Duodenal mucosa (tissue), 2 donors: ENCODE measurements around the gene BARX1.
A peak's percentile ranks its signal among the peaks of the same experiment; 100 is the strongest.

Experiments
- H3K27ac ChIP-seq: one replicate; pipeline ENCODE4 v1.7.0; 2013; ENCODE audit warnings: low read depth, low read length
- H3K27me3 ChIP-seq, 2 donors: one replicate each; pipeline ENCODE4 v1.7.0; 2013; ENCODE audit warnings: low read length in 2 of 2, control low read depth in 1 of 2; ENCODE audit not compliant: insufficient read depth in 2 of 2, control insufficient read depth in 1 of 2
- H3K36me3 ChIP-seq, 2 donors: one replicate each; pipeline ENCODE4 v1.7.0; 2013; ENCODE audit warnings: low read length in 2 of 2, control low read depth in 1 of 2; ENCODE audit not compliant: insufficient read depth in 2 of 2, control insufficient read depth in 1 of 2
- H3K4me1 ChIP-seq, 2 donors: one replicate each; pipeline ENCODE4 v1.7.0; 2013; ENCODE audit warnings: low read length in 2 of 2, control low read depth in 1 of 2; ENCODE audit not compliant: insufficient read depth in 2 of 2, control insufficient read depth in 1 of 2
- H3K4me3 ChIP-seq, 2 donors: one replicate each; pipeline ENCODE4 v1.7.0; 2013; ENCODE audit warnings: low read length in 2 of 2, low read depth in 1 of 2
- H3K9ac ChIP-seq, 2 donors: one replicate each; pipeline ENCODE4 v1.7.0; 2013; ENCODE audit warnings: low read length in 2 of 2, low read depth in 1 of 2
- H3K9me3 ChIP-seq, 2 donors: one replicate each; pipeline ENCODE4 v1.7.0; 2013; ENCODE audit warnings: low read length in 2 of 2, control low read depth in 1 of 2; ENCODE audit not compliant: control insufficient read depth in 1 of 2

Gene BARX1

GRCh38 chr9:93960221-93960970 lies 5.2 kb upstream of the BARX1 start:
- Histone ChIP-seq H3K36me3 (no peaks in the 10 kb centered on the region), H3K9me3 (no peaks in the 10 kb centered on the region), H3K27me3 (peaks cover 66 to 68% of the 10 kb centered on the region in 2 donors), H3K4me3 (no peak overlapping the region), H3K4me1 (peaks cover 14 to 15% of the 10 kb centered on the region in 2 donors), H3K27ac (no peak overlapping the region), H3K9ac (no peak overlapping the region)

- H3K4me3 ChIP-seq: no peak overlapping the region
Measured at GRCh38 chr9:93959739-93960154, 4.6 kb upstream of the BARX1 start.

GRCh38 chr9:93958819-93959682 lies 3.9 kb upstream of the BARX1 start:
- Histone ChIP-seq H3K27me3 (peaks cover 74 to 75% of the 10 kb centered on the region in 2 donors), H3K4me3 (peak overlapping the region in 1 of 2 donors; percentile 40), H3K4me1 (peaks cover 14 to 16% of the 10 kb centered on the region in 2 donors), H3K27ac (no peak overlapping the region), H3K9ac (no peak overlapping the region), H3K9me3 (no peaks in the 10 kb centered on the region), H3K36me3 (no peaks in the 10 kb centered on the region)

More at GRCh38 chr9:93959739-93960154, 4.6 kb upstream of the BARX1 start:
- no peak overlapping the region for H3K9ac ChIP-seq
- H3K27ac ChIP-seq: no peak overlapping the region
- peaks cover 68 to 69% of the 10 kb centered on the region in 2 donors for H3K27me3 ChIP-seq
- no peaks in the 10 kb centered on the region for H3K36me3 ChIP-seq
- H3K9me3 ChIP-seq: no peaks in the 10 kb centered on the region
- peaks cover 14 to 16% of the 10 kb centered on the region in 2 donors for H3K4me1 ChIP-seq

GRCh38 chr9:93958121-93958818 lies 3.1 kb upstream of the BARX1 start:
- Histone ChIP-seq H3K36me3 (no peaks in the 10 kb centered on the region), H3K4me1 (peaks cover 14 to 17% of the 10 kb centered on the region in 2 donors), H3K27ac (no peak overlapping the region), H3K9ac (no peak overlapping the region), H3K4me3 (no peak overlapping the region), H3K9me3 (no peaks in the 10 kb centered on the region), H3K27me3 (peaks cover 80 to 83% of the 10 kb centered on the region in 2 donors)

- Histone ChIP-seq H3K9me3 (no peaks in the 10 kb centered on the region), H3K4me3 (no peak overlapping the region), H3K4me1 (peaks cover 6 to 32% of the 10 kb centered on the region in 2 donors), H3K36me3 (no peaks in the 10 kb centered on the region), H3K27ac (no peak overlapping the region), H3K27me3 (peaks cover 92 to 95% of the 10 kb centered on the region in 2 donors), H3K9ac (no peak overlapping the region)
Measured at GRCh38 chr9:93955981-93956784, 1.0 kb upstream of the BARX1 start.

- peaks cover 90 to 94% of the 10 kb centered on the region in 2 donors for H3K27me3 ChIP-seq
- peaks cover 6 to 35% of the 10 kb centered on the region in 2 donors for H3K4me1 ChIP-seq
- no peak overlapping the region for H3K27ac ChIP-seq
- H3K36me3 ChIP-seq: no peaks in the 10 kb centered on the region
- no peaks in the 10 kb centered on the region for H3K9me3 ChIP-seq
- H3K4me3 ChIP-seq: no peak overlapping the region
- no peak overlapping the region for H3K9ac ChIP-seq
Measured at GRCh38 chr9:93954434-93955061, 607 bp downstream of the BARX1 start.

- Histone ChIP-seq H3K4me1 (peaks cover 2 to 30% of the 10 kb centered on the region in 2 donors), H3K9ac (no peak overlapping the region), H3K4me3 (no peak overlapping the region)
Measured at GRCh38 chr9:93953496-93954433, 1.4 kb downstream of the BARX1 start.

GRCh38 chr9:93952784-93953495 lies 2.2 kb downstream of the BARX1 start:
- H3K27me3 ChIP-seq: peaks cover 89 to 94% of the 10 kb centered on the region in 2 donors
- H3K36me3 ChIP-seq: no peaks in the 10 kb centered on the region
- H3K4me3 ChIP-seq: no peak overlapping the region
- no peaks in the 10 kb centered on the region for H3K9me3 ChIP-seq
- H3K9ac ChIP-seq: no peak overlapping the region
- H3K27ac ChIP-seq: no peak overlapping the region
- peaks cover 0 to 29% of the 10 kb centered on the region in 2 donors for H3K4me1 ChIP-seq

More at GRCh38 chr9:93953496-93954433, 1.4 kb downstream of the BARX1 start:
- Histone ChIP-seq H3K27me3 (peaks cover 90 to 94% of the 10 kb centered on the region in 2 donors), H3K36me3 (no peaks in the 10 kb centered on the region), H3K27ac (no peak overlapping the region), H3K9me3 (no peaks in the 10 kb centered on the region)
